T follicular helper cell (primary cell): ENCODE data around the gene ACE.

Source experiments
- DNase-seq: peaks from one replicate; pipeline ENCODE4 v3.0.0-alpha.2; 2020; ENCODE audit warnings: low read depth

ACE gene

DNA sequence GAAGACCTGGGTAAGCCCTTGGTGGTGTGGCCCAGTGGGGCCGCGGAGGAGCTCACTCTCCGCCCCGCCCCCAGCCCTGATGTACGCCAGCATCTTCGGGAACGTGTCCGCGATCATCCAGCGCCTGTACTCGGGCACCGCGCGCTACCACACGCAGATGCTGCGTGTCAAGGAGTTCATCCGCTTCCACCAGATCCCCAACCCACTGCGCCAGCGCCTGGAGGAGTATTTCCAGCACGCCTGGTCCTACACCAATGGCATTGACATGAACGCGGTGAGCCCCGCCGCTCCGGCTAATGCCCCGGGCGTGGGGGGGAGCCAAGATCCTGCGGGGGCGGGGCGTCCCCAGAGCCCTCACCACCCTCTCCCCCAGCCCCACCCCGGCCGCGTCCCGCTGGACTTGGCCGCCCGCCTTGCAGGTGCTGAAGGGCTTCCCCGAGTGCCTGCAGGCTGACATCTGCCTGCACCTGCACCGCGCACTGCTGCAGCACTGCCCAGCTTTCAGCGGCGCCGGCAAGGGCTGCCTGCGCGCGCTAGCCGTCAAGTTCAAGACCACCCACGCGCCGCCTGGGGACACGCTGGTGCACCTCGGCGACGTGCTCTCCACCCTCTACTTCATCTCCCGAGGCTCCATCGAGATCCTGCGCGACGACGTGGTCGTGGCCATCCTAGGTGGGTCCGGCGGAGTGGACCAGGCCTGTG, 61.3 kb downstream of the ACE start:
- no peak for DNase-seq

DNA sequence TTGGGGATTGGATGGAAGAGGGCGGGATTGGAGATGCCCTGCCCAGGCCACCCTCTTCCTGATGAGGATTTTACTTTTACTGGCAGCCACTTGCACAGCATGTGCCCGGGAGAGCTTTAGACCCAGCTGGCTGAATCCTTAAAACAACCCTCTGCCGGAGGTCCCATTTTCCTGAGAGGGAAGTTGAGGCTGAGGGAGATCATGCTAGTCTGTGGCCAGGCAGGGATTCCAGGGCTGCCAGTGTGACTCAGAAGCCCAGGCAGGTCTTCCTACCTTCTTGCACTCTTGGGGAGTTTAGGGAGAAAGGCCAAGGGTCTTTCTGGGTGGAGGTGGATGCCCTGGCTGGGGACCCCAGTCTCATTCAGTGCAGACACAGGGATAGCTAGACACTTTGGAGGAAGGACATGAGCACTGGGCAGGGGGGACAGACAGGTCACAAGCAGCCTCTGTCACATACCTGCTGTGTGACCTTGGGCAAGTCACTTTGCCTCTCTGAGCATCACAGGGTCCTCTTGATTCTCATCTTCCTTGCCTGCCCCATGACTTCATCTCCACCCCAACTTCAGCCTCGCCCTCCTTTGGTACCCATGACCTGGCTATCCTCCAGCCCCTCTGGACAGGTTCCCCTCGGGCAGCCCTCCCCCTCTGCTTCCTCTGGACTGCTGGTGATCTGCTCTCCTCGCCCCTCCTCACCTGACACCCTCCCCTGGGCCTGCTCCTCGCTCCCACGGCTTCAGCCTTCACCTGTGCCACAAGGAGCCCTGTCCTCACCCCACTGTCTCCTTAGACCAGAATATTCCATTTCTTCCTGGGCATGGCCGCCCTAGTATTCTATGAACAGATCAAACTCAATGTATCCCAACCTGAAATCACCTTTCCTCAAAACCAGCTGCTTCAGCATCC, 62.1 kb downstream of the ACE start:
- no peak for DNase-seq

DNA sequence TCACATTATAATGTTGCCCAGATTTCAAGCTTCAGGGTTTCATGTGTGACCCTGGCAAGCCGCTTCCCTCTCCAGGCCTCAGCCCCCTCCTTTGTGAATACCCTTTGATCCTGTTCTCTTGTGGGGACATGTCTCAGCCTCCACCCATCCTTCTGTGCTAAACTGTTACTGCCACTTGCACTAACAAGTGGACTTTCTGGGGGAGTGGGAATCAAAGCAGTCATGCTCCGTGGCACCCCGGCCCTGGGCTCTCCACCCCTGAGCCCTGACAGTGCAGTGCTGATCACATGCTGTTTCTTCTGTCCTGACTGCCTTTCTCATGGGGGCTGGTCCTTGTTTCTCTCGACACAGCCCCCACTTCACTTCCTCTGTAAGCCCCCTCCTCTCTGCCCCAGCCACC, 63.7 kb downstream of the ACE start:
- DNase-seq, result no peak

DNA sequence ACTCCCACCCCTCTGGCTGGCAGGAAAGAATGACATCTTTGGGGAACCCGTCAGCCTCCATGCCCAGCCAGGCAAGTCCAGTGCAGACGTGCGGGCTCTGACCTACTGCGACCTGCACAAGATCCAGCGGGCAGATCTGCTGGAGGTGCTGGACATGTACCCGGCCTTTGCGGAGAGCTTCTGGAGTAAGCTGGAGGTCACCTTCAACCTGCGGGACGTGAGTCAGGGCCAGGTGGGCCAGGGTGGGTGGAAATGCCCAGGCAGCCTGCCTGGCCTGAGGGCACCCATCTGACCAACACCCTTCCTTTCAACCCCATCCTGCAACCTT, 65.3 kb downstream of the ACE start:
- no peak for DNase-seq

DNA sequence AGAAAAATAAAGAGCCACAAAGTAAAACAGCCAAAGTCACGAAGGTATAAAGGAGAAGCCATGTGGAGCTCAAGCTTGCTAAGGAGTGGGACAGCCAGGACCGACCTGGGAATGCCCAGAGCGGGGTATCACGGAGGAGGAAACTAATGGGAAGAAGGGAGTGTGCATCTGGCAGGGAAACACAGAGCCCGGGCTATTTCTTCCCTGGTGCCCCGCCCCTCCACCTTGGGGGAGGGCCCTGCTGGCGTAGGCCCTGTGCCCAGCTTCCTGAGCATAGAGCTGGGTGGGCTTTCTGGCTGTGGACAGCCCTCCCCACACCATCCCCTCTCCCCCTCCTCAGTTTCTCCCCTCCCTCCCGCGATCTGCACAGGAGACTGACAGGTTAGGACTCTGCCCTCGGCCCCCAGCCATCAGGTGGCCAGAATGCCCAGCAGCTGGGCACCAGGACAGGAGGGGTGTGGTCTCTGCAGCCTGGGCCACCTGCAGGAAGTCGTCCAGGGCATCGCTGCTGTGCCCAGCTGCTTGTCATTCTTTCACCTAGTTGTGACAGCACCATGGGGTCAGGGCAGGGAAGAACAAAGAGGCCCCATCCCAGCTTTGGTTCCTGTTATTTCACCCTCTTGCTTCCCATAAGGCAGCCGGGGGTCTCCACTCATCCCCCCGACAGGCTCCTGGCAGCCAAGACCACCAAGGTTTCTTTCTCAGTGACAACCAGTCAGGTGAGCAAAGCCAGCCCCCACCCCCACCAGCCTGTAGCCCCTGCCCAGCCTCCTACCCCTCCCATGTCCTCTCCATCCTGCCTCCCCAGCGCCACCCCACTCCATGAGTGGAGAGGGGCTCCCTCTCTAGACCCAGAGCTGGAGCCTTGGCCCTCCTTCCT, 66.3 kb downstream of the ACE start:
- DNase-seq, result no peak

DNA sequence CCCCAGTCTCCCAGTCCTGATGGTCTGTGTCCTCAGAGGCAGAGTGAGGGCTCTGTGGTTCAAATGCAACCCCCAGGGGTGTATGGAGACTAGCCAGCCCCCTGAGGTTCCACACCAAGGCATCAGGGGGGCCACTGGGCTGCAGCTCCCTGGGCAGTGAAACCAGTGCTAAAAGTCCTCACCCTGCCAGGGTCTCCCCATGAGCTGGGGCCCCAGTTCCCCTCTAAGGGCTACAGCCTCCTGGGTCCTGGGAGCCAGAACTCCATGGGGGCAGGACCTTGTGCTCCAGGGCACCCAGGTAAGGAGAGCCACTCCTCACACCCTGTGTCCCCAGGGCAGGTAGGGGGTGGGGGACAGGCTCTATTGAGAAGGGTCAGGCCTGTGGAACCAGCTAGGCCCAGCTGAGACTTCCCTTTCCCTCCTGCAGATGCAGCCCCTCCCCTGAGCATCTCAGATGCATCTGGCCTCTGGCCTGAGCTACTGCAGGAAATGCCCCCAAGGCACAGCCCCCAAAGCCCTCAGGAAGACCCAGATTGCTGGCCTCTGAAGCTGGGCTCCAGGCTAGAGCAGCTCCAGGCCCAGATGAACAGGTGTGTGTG, 67.1 kb downstream of the ACE start:
- DNase-seq, result no peak

DNA sequence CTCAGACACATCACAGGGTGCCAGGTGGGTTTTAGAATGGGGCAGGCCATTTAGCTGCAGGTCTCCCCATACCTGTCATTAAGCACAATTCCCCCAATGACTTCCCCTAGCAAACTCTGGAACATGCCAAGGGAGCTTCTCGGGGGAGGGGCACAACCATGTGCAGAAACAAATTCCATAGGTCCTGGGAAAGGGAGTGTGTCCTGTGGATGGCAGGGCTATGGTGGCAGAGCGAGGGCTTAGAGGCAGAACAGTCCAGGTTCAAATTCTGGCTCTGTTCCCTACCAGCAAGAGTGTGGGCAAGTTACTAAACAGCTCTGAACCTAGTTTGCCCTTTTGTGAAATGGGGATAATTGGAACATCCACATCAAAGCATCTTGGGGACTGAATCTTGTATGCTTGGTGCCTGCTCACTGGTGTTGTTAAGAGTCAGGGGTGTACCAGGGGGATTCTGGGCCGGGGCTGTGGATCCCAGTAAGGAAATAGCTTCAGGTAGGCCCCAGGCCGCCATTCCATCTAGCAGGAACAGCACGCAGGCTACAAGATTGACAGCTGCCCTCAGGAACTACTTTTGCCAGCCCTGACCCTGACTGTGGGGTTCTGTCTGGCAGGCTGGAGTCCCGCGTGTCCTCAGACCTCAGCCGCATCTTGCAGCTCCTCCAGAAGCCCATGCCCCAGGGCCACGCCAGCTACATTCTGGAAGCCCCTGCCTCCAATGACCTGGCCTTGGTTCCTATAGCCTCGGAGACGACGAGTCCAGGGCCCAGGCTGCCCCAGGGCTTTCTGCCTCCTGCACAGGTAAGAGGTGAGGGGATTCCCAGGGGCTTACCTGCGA, 67.8 kb downstream of the ACE start:
- DNase-seq, result no peak

DNA sequence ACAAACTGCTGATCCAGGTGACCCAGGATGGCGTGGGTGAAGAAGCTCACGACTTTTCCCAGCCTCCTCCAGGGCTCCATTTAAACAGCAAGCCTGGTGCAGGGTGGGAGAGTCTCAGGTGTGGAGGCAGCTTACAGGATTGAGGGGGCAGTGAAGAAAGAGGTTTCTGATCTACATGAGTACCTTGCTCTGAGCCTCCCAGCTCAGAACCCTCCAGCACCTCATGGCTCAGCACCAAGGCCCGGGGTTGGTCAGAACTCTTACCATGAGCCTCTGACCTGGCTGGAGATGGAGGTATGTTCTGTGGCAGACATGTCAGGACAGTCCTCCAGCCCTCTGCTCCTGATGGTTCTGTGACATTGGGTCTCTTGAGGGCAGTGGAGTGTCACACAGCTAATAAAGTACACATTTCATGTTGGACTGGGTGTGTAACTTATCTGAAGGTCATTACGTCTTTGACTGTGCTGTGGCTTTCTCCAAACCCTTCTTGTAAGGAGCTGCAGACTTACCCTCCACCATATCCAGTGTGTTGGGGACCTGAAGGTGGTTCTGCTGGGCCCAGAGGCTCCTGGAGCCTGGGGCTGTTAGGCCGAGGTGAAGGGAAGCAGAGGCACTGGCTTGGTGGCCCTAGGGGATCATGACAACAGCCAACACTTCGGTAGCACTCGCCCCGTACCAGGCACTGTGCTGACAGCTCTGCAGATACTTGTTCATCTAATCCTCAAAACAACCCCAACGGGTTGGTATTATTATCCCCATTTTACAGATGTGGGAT, 69.6 kb downstream of the ACE start:
- no peak for DNase-seq

DNA sequence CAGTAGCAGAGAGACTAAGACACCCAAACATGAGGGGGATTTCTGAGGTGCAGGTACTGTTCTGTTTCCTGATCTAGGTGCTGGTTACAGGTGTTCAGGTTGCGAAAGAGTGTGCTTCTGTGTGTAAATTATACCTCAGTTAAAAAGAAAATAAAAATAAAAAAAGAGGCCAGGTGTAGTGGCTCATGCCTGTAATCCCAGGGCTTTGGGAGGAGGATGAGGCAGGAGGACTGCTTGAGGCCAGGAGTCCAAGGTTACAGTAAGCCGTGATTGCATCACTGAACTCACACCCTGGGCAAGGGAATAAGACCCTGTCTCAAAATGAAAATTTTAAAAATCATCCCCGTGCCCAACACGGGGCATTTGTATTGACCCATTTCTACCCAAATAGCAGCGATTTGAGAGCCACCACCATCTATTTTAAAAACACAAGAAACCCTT, 70.2 kb downstream of the ACE start:
- no peak for DNase-seq
